ENCODE data around the gene ASAP3. TPM values are rescaled to one million over a fixed set of nuclear protein-coding genes. Genes with fewer than 3 reads are reported as not detected.

ASAP3 gene
- total RNA-seq, 2 donors from 2014 or later, result 28.2 to 50.4 TPM

DNA sequence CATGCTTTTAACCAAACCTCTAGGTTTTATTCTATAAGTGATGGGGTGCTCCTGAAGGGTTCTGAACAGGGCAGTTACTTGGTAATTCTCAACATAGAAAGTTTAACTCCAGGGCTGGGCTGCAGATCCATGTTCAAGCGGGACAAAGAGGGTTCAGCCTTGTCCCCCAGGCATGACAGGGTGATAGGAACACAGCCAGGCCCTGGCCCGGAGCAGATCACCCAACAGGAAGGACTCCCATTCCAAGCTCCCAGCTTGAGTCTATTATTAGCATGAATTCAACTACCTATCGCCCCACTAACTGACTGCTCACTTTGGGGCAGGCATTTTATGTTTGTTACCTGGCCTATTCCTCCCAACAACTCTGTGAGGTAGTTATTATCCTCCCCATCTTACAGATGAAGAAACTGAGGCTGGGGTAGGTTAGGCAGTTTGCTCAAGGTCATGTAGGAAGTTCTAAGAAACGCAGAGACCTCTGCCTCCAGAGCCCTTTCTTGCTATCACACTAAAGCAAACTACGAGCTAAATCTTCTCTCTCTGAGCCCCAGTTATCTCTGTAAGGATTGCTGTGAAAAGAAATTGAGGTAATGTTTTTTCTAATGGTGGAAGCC is 14.5 kb downstream of the ASAP3 start:
- DNase-seq (ENCODE audit: low spot score) (no peak), ATAC-seq (ENCODE audit: insufficient number of reproducible peaks, low FRiP score, low read depth) (no peak)
- H3K4me3 ChIP-seq, result no peak overlapping the region
- peaks cover 5 to 22% of the 10 kb centered on the region in 2 donors for H3K4me1 ChIP-seq (ENCODE audit: control insufficient read depth in 1 of 2, low read depth in 2 of 2)
- no peaks in the 10 kb centered on the region for H3K27me3 ChIP-seq (replicated peaks; ENCODE audit: insufficient read depth)
- H3K27ac ChIP-seq, result no peak overlapping the region
- TF ChIP-seq, protein P1, sequence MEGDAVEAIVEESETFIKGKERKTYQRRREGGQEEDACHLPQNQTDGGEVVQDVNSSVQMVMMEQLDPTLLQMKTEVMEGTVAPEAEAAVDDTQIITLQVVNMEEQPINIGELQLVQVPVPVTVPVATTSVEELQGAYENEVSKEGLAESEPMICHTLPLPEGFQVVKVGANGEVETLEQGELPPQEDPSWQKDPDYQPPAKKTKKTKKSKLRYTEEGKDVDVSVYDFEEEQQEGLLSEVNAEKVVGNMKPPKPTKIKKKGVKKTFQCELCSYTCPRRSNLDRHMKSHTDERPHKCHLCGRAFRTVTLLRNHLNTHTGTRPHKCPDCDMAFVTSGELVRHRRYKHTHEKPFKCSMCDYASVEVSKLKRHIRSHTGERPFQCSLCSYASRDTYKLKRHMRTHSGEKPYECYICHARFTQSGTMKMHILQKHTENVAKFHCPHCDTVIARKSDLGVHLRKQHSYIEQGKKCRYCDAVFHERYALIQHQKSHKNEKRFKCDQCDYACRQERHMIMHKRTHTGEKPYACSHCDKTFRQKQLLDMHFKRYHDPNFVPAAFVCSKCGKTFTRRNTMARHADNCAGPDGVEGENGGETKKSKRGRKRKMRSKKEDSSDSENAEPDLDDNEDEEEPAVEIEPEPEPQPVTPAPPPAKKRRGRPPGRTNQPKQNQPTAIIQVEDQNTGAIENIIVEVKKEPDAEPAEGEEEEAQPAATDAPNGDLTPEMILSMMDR (IDR thresholded peaks at IDR 0.05), result no peak
- H3K36me3 ChIP-seq, result no peaks in the 10 kb centered on the region
- no peaks in the 10 kb centered on the region for H3K9me3 ChIP-seq

DNA sequence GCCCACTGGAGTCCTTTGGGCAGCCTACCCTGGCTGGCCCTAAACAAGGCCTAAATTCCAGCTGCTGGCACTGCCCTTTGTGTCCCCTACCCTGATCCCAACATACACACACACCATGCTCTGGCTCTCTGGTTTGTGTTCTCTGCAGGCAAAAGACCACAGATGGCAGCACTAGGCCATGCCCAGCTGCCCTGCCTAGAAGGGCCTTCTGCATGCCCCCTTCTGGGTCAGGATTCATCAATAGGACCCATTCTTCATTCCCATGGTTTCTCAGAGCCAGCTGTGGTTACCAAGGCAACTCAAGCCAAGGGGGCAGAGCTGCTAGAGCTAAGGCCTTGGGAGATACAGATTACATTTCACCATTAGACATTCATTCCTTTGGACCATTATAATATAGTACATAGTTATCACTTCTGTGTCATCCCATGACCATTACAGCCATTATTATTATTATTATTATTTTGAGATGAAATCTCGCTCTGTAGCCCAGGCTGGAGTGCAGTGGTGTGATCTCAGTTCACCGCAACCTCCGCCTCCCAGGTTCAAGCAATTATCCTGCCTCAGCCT is 17.5 kb downstream of the ASAP3 start:
- no peak overlapping the region for H3K27ac ChIP-seq
- no peaks in the 10 kb centered on the region for H3K27me3 ChIP-seq (replicated peaks; ENCODE audit: insufficient read depth)
- peaks cover 5 to 22% of the 10 kb centered on the region in 2 donors for H3K4me1 ChIP-seq (ENCODE audit: control insufficient read depth in 1 of 2, low read depth in 2 of 2)
- H3K9me3 ChIP-seq, result no peaks in the 10 kb centered on the region
- DNase-seq (ENCODE audit: low spot score) (no peak), ATAC-seq (ENCODE audit: insufficient number of reproducible peaks, low FRiP score, low read depth) (no peak)
- TF ChIP-seq, protein P1 (IDR thresholded peaks at IDR 0.05), result no peak
- no peak overlapping the region for H3K4me3 ChIP-seq
- H3K36me3 ChIP-seq, result no peaks in the 10 kb centered on the region

DNA sequence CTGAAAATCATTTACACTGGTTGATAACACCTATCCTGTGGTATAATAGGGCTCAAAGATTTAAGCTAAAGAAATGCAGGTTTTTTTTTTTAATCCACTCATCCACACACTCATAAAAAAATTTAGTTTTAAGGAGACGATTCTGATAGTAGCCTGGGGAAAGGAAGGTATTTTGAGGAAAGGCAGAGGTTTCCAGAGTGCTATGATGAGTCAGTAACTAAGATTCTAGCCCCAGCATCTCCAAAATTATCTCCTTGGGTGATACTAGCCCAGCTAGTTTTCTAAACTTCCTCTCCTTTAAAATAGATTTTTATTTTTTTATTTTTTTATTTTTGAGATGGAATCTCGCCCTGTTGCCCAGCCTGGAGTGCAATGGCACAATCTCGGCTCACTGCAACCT is 20.7 kb downstream of the ASAP3 start:
- TF ChIP-seq, protein P1 (IDR thresholded peaks at IDR 0.05), result no peak
- ATAC-seq (ENCODE audit: insufficient number of reproducible peaks, low FRiP score, low read depth) (no peak), DNase-seq (ENCODE audit: low spot score) (no peak)
- no peak overlapping the region for H3K4me3 ChIP-seq
- H3K27me3 ChIP-seq (replicated peaks; ENCODE audit: insufficient read depth), result no peaks in the 10 kb centered on the region
- no peaks in the 10 kb centered on the region for H3K4me1 ChIP-seq (ENCODE audit: control insufficient read depth in 1 of 2, low read depth in 2 of 2)
- H3K36me3 ChIP-seq, result no peaks in the 10 kb centered on the region
- no peak overlapping the region for H3K27ac ChIP-seq
- no peaks in the 10 kb centered on the region for H3K9me3 ChIP-seq

DNA sequence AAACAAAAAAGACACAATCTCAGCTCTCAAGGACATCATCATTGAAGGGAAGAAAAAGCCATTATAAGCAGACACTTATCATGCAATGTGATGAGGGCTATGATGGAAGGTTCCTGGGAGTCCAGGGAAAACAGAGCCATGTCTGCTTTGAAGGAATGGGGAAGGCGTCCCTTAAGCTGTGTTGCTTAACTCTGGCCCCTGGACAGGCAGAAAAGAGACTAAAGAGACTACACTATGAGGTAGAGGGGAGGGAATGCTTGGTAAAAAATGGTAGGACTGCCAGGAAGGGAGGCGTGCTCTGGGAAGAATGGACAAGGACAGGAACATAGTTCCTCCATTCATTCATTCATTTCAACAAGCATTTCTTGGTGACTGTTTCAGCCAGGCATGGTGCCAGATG is 21.2 kb downstream of the ASAP3 start:
- ATAC-seq (ENCODE audit: insufficient number of reproducible peaks, low FRiP score, low read depth), result no peak
- Histone ChIP-seq H3K27me3 (replicated peaks; ENCODE audit: insufficient read depth) (no peaks in the 10 kb centered on the region), H3K36me3 (no peaks in the 10 kb centered on the region), H3K4me1 (ENCODE audit: control insufficient read depth in 1 of 2, low read depth in 2 of 2) (no peaks in the 10 kb centered on the region), H3K9me3 (no peaks in the 10 kb centered on the region), H3K4me3 (no peak overlapping the region), H3K27ac (no peak overlapping the region)
- no peak for DNase-seq (ENCODE audit: low spot score)
- TF ChIP-seq, protein P1 (IDR thresholded peaks at IDR 0.05), result no peak

DNA sequence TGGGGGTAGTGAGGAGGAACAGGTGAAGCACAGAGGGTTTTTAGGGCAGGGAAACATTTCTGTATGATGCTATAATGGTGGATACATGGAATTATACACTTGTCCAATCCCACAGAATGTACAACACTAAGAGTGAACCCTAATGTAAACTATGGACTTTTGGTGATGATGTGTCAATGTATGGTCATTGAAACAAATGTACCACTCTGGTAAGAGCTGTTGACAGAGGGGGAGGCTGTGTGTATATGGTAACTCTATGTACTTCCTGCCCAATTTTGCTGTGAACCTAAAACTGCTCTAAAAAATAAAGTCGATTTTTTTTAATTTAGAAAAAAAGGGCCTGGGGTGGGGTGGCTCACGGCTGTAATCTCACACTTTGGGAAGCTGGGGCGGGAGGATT is 22.9 kb downstream of the ASAP3 start:
- Histone ChIP-seq H3K4me3 (no peak overlapping the region), H3K9me3 (no peaks in the 10 kb centered on the region), H3K27me3 (replicated peaks; ENCODE audit: insufficient read depth) (no peaks in the 10 kb centered on the region), H3K27ac (no peak overlapping the region), H3K4me1 (ENCODE audit: control insufficient read depth in 1 of 2, low read depth in 2 of 2) (no peaks in the 10 kb centered on the region), H3K36me3 (no peaks in the 10 kb centered on the region)
- TF ChIP-seq, protein P1 (IDR thresholded peaks at IDR 0.05), result no peak
- no peak for DNase-seq (ENCODE audit: low spot score)
- ATAC-seq (ENCODE audit: insufficient number of reproducible peaks, low FRiP score, low read depth), result no peak

Measured in thoracic aorta (tissue), 2 donors.